NCI-H2227 treated with DMSO at 0.1 percent for 48 hours (cell line): ENCODE results near the gene DRAP1.

Experiments
- DNase-seq: peaks from one replicate; lab custom pipeline; 2025; lab: John Stamatoyannopoulos, UW

Gene DRAP1

DNA sequence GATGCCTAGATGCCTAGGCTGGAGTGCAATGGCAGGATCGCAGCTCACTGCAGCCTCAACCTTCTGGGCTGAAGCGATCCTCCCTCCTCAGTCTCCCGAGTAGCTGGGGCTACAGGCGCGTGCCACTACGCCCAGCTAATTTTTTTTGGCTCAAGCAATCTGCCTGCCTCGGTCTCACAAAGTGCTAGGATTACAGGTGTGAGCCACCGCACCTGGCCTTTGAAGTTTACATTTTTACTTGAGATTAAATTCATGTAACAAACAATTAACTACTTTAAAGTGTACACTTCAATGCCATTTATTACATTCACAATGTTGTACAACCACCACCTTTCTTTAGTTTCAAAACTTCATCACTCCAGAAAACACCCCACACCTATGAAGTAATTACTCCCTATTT, 15.5 kb upstream of the DRAP1 start:
- DNase-seq, result no peak

DNA sequence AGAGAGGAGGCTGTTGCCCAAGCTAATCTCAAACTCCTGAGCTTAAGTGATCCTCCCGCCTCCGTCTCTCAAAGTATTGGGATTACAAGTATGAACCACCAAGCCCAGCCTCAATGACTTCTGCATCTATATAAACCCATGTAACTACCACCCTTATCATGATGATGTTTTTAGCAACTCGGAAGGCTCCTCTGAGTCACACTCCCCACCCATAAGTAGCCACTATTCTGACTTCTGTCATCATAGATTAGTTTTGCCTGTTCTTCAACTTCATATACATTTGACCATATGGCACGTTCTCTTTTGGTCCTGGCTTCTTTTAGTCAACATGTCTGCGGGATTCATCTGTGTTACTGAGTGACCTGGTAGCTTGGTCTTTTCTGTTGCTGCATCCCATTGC, 12.6 kb upstream of the DRAP1 start:
- no peak for DNase-seq

DNA sequence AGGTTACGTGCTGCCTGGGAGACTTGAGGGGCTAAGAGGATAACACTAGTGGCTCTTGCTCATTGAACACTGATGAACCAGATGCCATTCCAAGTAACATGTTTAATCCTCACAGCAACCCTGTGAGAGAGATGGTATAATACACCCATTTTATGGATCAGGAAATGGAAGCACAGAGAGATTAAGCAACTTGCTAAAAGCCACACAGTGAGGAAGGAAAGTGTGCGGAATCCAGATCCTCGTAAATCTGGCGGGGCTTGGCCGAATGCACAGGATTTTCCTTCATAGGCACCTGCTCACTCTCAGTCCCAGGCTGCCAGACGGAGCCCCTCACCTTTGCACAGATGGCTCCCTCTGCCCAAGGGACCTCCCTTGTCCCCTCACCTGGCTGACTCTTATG, 11.3 kb upstream of the DRAP1 start:
- no peak for DNase-seq

DNA sequence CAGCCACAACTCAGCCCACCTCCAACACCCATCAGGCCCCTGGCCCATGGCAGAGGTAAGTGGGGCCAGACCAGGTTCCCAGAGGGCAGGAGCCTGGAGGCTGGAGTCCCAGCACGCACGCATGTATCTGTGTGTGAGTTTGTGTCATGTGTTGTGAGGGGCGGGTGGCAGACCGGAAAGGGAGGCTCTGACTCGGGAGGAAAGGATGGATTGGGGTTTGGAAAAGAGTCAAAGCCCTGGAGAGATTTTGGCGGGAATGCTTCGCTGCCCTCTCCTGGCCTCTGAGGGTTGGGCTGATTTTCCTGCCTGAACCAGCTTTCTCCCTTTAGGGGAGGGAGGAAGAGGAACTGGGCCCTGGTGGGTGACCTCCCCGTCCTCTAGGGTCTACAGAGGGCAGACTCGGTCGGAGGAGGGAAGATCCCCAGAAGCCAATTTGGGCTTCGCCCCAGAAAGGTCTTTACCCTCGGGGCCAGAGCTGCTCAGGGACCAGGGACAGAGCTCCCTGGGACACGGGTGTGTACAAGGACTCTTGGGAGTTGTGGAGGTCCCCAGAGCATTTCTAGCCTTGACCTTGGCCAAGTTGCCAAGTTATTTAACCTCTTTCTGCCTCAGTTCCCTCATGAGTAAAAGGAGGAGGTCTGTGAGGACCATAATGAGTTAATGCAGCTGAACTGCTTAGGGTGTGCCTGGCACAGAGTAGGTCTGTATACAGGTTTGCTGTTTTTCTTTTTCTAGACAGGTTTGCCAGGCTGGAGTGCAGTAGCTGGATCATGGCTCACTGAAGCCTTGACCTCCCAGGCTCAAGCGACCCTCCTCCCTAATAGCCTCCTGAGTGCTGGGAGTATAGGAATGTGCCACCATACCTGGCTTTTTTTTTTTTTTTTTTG, 7.3 kb upstream of the DRAP1 start:
- DNase-seq, result no peak

DNA sequence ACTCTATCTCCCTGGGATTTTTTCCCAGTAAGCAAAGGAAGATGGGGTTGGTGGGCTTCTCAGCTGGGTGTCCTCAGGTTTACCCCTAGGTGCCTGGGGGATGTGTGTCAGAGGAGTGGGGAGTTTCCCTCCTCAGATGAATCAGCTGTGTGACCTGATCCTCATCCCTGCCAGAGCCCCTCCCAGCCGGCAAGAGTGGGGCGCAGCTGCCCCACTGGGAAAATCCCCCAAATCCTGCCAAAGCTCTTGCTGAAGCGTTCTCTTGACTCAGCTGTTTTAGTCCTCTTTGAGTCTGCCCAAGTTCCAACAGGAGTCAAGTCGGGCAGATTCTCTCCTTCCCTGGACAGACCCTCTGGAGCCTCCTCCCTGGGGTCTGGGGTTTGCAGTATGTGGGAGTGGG, 6.4 kb upstream of the DRAP1 start:
- no peak for DNase-seq

DNA sequence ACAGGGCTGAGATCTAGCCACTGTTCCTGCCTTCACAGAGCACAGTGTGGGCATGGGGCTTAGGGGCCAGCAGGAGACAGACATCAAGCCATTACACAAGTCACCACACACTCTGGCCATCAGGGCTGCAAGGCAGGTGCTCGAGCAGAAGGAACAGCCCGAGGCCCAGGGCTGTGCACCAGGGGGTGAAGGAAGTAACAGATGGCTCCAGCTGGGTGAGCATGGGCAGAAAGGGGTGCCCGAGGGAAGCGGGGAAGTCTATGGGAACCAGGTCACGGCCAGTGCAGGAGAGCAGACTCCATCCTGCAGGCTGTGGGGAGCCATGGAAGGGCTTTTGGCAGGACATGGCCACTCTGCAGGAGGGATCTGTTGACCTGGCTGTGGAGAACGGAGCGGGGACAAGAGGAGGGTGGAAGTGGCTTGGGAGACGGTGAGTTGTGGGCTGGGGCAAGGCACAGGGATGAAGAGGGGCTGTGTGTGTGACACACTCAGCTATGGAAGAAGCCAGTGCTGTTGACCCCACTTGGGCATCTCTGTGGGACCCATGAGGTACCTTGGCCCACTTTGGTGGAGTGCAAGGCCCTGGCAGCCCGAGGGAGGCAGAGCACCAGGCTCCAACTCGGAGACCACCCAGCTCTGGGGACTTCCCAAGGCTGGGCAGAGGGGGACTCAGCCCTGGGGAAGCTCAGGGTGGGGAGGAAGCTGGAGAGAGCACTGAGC, 4.0 kb upstream of the DRAP1 start:
- DNase-seq, result no peak

DNA sequence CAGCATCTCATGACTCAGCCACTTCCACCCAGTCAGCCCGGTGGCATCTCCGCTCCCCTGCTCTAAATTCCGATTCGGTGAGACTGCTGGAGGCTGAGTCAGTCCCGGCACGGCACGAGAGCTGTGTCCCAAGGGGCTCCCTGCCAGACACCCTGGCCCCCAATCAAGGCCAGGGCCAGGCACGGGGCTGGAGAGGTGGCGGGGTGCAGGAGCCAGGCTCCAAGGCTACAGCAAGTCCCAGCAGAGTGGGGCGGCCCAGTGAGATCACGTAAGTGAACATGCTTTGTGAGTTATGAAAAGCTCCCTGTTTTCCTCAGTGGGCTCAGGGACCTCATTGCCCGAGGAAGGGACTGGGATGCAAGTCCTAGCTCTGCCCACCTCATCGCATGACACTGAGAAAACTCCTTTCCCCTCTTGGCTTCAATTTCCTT, 3.4 kb upstream of the DRAP1 start:
- DNase-seq, result no peak

DNA sequence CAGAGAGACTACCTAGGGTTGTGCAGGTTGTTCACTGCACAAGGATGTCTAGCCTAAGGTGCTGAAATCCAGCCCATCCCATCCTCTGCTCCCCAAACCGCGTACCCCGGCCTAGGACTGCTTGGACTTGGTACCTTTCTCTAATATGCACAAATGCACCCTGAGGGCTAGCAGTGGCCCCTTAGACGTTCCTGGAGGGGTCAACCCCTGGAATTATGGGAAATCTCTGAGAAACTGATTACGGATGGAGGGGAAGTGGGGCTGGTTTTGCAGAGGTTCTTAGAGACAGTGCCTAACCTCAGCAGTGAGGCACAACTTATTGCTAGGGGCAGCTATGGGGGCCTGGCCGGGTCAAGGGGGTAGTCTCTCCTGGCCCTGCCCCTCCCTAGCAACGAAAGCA, 2.8 kb upstream of the DRAP1 start:
- DNase-seq, result no peak

DNA sequence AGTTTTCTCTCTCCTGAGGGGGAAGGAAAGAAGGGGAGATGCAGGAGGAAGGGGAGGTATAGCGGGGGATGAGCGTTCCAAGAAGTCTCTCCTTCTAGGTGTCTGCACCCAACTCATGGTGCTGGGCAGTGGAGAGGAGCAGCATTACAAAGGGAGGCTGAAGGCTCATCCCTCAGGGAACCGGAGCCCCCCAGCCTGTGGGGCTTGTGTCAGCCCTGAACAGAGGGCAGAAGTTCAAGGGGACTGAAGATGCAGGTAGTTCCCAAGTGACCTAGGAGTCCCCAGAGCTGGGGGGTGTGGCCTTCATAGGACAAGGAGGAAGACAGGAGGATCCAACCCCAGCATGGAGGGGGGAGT, 2.2 kb upstream of the DRAP1 start:
- DNase-seq, result no peak

DNA sequence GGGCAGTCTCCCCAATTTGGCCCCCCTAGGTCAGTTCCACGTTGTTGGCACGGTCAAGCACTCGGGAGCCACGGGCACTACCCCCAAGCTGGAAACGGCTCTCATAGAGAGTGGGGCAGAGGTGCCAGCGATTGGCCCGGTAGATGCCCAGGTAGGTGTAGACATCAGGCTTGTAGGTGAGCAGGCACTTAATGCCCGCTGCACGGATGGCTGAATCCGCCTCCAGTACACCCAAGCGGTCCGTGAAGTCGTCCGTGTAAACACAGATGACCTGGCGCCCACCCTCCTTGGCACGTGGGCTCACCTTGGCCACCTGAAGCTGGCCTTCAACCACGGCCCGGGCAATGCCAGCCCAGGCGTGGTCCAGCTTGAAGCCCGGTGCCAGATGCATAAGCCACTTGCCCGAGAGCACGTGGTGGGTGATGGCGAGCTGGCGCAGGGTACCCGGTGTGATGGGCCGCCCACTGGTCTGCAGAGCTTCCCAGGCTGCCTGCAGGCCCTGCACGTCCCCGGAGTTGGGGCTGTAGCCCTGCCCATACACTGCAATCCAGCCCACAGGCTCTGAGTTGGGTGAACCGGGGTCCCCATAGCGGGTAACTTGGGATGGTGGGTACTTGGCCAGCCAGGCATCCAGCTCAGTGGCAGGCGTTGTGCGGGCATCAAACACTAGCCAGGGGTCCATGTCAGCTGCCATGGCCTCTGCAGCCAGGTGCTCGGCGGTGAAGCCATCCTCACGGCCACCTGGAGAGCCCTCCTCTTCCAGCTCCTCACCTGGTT, 1.6 kb upstream of the DRAP1 start:
- no peak for DNase-seq

DNA sequence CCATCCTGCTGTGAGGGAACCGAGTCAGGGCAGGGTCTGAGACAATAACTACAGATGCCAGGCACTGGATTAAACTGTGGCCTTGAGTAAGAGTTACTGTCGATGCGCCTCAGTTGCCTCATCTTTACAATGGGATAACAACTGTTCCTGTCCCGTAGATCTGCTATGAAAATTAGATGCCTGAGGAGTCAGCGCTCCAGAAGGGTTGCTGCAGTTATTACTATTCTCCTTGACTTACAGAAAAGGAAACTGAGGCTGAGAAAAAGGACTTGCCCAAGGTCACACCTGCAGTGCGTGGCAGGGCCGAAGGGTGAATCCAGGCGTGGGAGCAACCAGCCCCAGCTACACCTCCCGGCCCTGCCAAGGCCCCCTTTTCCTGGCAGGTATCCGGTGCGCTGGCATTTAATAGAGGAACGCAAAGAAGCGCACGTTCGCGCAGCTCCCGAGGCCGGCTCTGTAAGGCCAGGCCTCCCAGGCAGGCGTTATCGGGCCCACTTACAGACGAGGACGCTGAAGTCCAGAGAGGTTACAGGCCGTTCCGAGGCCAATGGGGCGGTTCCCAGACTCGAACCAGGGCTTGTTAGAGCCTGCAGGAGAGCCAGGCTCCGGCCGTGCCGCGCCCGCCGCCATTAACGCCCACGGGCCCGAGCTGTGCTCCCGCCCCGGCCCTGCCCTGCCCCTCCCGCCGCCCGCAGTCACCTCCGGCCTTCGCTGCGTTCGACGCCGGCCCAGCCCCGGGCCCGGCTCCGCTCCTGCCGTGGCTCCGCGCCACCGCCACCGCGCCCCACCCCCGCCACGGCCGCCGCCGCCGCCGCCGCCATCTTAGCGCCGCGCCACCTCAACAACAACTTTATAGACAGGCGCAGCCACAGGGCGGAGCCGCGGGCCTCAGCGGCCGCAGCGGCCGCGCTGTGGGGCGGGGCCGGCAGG, 750 bp upstream of the DRAP1 start, which contains the start of gene C11orf68:
Gene C11orf68 (minus strand): TSS at position 852 of the 930 bp plus-strand sequence. CDS start 31 bp downstream, at position 821.
- DNase-seq, result no peak

DNA sequence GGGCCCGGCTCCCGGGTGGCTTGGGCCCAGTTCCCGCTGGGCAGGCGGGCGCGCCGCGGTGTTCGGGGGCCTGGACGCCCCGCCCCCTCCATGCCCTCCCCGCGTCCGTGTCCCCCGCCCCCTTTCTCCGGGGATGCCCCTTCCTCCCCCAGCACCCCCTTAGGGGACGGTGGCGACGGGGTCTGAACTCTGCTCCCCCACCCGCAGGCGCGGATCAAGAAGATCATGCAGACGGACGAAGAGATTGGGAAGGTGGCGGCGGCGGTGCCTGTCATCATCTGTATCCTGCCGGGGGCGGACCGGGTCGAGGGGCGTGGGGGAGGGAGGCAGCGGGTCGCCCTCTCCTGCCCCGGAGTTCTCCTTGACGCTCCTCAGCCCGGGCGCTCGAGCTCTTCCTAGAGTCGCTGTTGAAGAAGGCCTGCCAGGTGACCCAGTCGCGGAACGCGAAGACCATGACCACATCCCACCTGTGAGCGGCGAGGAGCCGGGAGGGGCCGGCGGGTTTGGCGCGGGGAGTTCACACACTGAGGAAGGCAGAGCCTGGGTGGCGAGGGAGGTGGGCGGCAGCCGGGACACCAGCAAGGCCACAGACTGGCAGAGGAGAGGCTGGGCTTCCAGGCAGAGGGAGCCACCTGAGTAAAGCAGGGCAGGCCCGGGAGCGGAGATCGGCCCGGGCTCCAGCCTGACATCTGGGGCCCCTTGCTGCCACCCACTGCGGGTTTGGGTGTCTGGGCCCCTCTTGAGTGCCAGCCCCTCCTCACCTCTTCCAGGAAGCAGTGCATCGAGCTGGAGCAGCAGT, 546 bp downstream of the DRAP1 start:
- no peak for DNase-seq

DNA sequence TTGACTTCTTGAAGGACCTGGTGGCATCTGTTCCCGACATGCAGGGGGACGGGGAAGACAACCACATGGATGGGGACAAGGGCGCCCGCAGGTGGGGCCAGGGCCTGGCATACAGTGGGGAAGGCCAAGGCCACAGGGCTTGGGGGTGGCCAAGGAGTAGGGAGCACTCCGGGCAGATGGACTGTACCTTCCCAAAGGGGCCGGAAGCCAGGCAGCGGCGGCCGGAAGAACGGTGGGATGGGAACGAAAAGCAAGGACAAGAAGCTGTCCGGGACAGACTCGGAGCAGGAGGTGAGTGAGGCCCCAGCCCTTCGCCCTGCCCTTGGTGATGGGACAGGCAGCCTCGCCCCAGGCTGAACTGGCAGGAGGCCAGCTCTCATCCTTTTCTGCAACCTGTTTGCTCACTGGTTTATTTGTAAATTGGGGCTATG, 1.2 kb downstream of the DRAP1 start:
- no peak for DNase-seq

DNA sequence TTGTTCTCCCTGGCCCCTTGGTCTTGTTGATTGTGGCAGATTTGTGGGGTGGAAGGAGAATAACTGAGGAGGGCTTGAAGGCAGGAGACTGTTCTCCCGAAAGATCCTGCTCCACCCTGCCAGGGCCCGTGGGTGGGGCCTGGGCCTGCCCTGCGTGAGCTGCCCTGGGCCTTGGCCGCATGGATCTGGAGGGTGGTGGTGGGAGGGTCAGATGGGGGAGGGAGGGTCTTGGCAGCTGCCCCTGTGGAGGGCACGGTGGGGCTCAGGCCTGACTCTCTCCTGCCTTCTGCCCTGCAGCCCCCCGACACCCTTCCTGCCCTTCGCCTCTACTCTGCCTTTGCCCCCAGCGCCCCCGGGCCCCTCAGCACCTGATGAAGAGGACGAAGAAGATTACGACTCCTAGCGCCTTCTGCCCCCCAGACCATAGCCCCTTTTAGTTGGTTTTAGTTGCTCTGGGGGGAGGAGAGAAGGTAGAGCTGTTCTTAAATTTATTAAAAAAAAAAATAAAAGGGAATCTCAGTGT, 1.9 kb downstream of the DRAP1 start:
- DNase-seq, result no peak

DNA sequence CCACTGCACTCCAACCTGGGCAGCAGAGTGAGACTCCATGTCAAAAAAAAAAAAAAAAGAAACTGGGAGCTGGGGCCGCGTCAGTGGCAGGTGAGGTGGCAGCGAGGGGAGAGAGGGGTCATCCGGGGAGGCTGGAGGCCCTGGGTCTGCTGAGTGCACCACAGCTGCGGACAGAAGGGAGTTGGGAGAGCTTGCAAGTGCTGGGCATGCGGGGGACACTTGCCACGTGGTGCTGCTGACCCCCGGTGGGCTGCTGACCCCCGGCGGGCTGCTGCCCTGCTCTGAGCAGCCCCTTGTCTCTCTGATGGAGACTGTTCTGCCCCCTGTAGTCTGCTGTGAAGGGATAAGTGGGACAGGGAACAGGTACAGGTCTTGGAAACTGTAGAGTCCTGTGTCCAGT, 2.6 kb downstream of the DRAP1 start:
- no peak for DNase-seq

DNA sequence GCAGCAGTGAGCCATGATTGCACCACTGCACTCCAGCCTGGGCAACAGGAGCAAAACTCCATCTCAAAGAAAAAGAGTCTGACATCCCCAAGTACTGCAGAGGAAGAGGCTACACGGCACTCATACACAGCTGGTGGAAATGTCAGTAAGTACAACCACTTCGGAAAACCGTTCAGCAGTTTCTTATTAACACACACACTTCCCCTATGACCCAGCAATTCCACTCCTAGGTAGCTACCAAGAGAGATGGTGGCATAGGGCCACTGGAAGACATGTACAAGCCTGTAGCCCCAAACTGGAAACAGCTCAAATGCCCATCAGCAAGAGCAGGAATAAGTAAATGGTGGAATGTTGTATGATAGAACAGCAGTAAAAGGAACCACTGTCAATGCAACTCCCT, 3.3 kb downstream of the DRAP1 start:
- DNase-seq, result no peak

DNA sequence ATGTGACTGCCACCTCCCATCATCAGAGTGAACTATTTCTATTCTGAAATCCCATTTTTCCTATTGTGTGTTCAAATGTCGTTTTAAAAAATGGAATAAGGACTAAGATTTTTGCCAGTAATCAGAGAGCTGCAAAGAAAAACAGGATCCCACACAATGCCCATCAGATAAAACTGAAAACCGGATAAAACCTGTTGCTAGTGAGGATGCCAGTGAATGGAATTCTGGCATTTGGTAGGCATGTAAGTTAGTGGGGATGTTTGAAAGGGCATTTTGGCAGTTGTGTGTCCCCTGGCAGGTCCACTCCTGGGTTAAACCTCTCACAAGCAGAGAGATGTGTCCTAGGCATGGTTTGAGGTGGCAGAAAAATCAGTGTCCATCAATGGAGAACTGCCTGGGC, 6.2 kb downstream of the DRAP1 start:
- no peak for DNase-seq

DNA sequence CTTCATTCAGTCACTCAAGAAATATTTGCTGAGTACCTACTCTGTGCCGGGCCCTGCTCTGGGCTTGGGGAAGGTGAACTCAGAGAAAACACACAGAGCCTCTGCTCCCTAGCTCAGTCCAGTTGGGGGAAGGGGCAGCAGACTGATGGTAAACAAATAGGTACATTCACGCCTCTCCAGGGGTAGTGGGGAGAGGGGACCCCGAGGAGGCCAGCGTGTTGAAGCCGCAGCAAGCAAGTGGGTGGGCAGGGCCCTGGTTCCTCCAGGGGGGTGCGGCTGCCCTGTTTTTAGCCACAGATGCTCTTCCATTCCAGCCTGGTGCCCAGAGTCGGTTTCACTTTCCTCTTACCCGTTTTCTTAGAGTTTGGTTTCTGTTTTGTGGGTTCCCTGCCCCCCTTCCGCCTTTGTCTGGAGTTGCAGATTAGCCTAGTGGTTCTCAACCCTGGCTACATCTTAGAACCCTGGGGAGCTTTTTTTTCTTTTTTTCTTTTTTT, 8.7 kb downstream of the DRAP1 start:
- no peak for DNase-seq

DNA sequence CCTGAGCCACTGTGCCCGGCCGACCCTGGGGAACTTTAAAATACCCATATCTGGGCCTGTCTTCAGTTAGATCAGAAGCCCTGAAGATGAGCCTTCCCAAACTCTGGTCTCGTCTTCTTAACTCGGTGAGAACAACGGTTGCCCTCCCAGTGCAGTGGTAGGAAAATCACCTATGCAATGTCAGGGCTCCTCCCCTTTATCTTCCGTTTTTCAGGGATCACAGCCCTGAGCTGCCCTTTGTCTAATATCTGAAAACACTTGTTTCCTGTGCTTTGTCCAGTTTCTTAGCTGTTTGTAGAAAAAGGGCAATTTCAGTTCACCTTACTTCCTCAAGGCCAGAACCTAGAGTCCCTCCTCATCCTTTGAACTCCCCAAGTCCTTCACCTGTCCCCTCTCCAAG, 9.4 kb downstream of the DRAP1 start:
- no peak for DNase-seq
